ENCODE data around the gene DNAJC22. TPM values are rescaled to one million over a fixed set of nuclear protein-coding genes. Genes with fewer than 3 reads are reported as not detected.

Gene DNAJC22
- total RNA-seq, 1 donor from 2014 or later = 15.3 TPM

DNA sequence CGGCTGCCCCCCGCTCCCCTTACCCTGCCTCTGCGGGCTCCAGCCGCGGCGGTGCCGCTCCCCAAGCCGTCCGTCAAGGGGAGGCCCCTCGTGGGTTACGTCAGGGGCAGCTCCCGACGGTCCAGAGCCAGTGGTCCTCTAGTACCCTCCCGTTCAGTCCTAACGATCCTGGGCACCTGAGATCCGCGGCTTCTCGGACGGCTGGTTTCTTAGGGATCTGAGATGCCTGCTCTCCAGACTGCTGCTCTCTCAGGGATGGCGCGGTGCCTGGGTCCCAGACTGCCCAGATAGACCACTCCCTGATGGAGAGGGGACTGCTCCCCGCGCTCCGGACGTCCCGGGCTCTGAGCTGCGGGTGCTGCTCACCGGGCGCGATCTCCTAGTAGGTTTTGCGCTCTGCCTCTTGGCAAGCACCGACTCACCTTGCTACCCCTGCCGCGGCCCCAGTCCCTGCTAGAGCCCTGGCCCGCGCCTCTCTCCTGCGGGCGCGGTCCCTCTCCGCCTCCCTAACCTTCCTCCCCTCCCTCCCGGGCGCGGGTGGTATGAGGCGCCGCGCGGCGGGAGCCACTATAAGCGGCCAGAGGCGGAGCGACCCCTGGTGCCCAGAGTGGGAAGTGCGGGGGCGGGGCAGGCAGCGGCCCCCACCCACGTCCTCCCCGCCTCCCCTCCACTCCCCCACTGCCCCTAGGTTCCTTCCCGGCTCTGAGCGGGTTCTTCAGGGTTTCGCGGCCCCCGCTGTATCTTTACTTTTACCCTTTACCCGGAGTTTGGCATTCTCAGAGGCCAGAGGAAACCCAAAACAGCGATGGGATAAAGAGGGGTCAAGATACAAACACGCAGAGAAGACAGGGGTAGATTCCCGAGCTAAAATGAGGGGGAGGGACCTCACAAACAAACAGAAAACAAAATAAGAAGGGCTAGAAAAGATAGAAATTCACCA lies 9.8 kb upstream of the DNAJC22 start, which contains the start of gene C1QL4:
Gene C1QL4 (minus strand): TSS at position 544 of the 940 bp plus-strand sequence. CDS start 711 bp downstream, outside the sequence.
- H3K9me3 Mint-ChIP-seq = no peaks in the 10 kb centered on the region
- peak; percentile 82 to 97 for DNase-seq (ENCODE audit: low spot score in 2 of 2, unreplicated experiment in 2 of 2)
- H3K4me1 Mint-ChIP-seq = peaks cover 35% of the 10 kb centered on the region
- H3K36me3 Mint-ChIP-seq = no peaks in the 10 kb centered on the region
- peaks cover 73% of the 10 kb centered on the region for H3K27me3 Mint-ChIP-seq (ENCODE audit: low read depth)
- peak within 1 kb of the TSS; percentile 63 for H3K4me3 Mint-ChIP-seq
- H3K27ac Mint-ChIP-seq = no peak within 1 kb of the TSS
- TF ChIP-seq, protein P1, sequence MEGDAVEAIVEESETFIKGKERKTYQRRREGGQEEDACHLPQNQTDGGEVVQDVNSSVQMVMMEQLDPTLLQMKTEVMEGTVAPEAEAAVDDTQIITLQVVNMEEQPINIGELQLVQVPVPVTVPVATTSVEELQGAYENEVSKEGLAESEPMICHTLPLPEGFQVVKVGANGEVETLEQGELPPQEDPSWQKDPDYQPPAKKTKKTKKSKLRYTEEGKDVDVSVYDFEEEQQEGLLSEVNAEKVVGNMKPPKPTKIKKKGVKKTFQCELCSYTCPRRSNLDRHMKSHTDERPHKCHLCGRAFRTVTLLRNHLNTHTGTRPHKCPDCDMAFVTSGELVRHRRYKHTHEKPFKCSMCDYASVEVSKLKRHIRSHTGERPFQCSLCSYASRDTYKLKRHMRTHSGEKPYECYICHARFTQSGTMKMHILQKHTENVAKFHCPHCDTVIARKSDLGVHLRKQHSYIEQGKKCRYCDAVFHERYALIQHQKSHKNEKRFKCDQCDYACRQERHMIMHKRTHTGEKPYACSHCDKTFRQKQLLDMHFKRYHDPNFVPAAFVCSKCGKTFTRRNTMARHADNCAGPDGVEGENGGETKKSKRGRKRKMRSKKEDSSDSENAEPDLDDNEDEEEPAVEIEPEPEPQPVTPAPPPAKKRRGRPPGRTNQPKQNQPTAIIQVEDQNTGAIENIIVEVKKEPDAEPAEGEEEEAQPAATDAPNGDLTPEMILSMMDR (IDR thresholded peaks at IDR 0.05; ENCODE audit: unreplicated experiment) = peak; percentile 98

DNA sequence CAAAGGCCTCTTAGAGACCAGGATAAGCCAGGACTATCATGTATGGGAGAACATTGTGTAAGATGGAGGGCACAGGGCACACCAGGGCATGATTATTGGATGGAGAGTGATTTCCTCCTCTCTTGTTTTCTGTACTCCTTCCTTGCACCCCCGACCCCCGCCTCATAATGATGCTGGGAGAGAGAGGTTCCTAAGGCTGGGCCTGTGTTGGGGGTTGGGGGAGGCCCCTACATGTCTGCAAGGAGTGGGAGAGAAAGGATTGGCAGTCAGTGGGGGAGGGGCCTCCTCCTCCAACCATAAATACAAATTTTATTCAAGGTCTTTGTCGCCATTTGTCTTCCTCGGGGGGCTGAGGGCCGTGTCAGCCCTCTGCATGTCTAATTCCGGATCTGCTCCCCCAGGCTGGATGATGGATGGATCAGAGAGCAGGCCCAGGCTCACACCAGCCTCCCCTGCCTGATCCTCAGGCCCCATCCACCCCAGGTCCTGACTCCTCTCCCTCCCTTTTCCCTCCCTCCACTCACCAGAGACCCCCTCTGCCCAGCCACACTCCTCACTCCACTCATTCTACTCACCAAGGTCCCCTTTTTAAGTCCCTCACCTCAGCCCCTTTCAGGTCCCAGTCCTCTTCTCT lies 7.7 kb upstream of the DNAJC22 start:
- TF ChIP-seq, protein P1 (IDR thresholded peaks at IDR 0.05; ENCODE audit: unreplicated experiment) = no peak

GRCh38 chr12:49339464-49339861 lies 7.2 kb upstream of the DNAJC22 start:
- Mint-ChIP-seq H3K27me3 (ENCODE audit: low read depth) (peaks cover 95% of the 10 kb centered on the region), H3K4me3 (no peak overlapping the region), H3K4me1 (peaks cover 42% of the 10 kb centered on the region), H3K9me3 (no peaks in the 10 kb centered on the region), H3K27ac (no peak overlapping the region), H3K36me3 (no peaks in the 10 kb centered on the region)
- DNase-seq (ENCODE audit: low spot score in 2 of 2, unreplicated experiment in 2 of 2) = no peak
- TF ChIP-seq, protein P1 (IDR thresholded peaks at IDR 0.05; ENCODE audit: unreplicated experiment) = no peak

More for the DNA sequence above, 7.7 kb upstream of the DNAJC22 start:
- no peak overlapping the region for H3K27ac Mint-ChIP-seq
- peaks cover 40% of the 10 kb centered on the region for H3K4me1 Mint-ChIP-seq
- H3K9me3 Mint-ChIP-seq = no peaks in the 10 kb centered on the region
- peaks cover 92% of the 10 kb centered on the region for H3K27me3 Mint-ChIP-seq (ENCODE audit: low read depth)
- H3K36me3 Mint-ChIP-seq = no peaks in the 10 kb centered on the region
- H3K4me3 Mint-ChIP-seq = no peak overlapping the region
- DNase-seq (ENCODE audit: low spot score in 2 of 2, unreplicated experiment in 2 of 2) = no peak

DNA sequence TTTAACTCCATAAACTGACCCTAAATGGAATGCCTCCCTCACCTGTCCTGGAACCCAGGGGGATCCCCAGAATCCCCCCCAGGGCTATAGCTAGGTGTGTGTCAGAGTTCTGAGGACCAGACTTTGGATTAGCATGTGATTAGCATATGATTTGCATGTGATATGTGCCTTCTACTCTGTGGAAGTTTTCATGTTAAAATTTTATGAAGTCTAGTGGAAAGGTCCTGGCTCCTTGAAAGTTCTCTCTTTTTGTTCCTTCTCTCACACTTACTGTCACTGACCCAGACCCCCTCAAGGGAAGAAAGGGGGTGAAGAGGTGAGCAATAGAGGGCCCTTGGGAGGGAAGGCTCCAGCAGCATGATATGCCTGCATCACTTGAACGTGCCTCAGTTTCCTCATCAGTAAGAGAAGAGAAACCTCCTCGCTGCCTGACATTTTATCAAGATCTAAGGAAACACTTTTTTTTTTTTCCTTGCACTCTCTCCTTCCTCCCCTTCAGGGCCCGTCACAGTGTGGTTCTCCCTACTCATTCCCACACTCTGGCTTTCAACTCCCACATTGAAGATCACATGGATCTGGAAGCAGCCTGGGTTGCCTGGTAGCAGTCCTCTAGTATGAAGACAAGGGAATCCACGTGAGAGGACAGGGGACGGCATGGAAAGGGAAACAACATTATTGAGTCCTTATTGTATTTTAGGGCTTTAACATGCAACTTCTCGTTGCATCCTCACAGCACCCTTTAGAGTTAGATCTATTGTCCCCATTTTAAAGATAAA lies 6.4 kb upstream of the DNAJC22 start:
- H3K27ac Mint-ChIP-seq = no peak overlapping the region
- TF ChIP-seq, protein P1 (IDR thresholded peaks at IDR 0.05; ENCODE audit: unreplicated experiment) = no peak
- peaks cover 94% of the 10 kb centered on the region for H3K27me3 Mint-ChIP-seq (ENCODE audit: low read depth)
- no peak overlapping the region for H3K4me3 Mint-ChIP-seq
- peaks cover 42% of the 10 kb centered on the region for H3K4me1 Mint-ChIP-seq
- H3K36me3 Mint-ChIP-seq = no peaks in the 10 kb centered on the region
- H3K9me3 Mint-ChIP-seq = no peaks in the 10 kb centered on the region
- no peak for DNase-seq (ENCODE audit: low spot score in 2 of 2, unreplicated experiment in 2 of 2)

DNA sequence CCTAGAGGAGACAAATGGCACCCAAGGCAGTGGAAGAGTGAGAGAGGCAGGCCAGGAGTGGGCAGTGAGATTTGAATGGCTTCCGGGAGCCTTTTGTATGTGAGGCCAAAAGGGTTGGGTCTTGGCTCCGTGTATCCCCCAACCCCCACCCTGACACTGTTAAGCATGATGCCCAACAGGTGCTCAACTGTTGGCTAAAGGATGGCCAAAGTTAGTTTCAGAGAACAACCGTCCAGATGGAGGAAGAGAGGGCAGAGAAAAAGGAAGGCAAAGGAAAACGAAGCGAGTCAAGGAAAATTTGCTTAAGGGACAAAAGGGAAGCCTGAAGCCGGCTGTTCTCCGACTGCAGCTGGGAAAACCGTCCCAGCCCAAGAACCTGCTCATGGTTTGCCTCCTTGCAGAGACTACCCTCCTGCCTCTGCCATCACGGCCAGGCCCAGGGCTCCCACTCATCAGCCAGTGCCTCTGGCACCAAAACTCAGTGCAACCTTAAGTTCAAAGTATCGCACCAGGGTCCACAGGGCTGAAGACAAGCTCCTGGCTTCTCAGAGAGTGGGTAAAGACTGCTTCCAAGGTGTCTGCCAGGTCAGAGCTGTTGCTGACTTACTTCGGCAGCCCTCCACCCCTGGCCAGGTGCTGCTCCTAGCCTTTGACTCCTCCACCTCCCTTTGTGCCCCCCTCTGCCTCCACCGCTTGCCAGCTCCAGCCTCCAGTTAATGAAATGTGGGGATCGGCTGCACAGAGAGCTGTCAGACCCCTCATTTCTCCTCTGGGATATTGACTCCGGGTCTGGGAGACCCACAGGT lies 5.5 kb upstream of the DNAJC22 start:
- H3K36me3 Mint-ChIP-seq = no peaks in the 10 kb centered on the region
- H3K27me3 Mint-ChIP-seq (ENCODE audit: low read depth) = peaks cover 96% of the 10 kb centered on the region
- TF ChIP-seq, protein P1 (IDR thresholded peaks at IDR 0.05; ENCODE audit: unreplicated experiment) = no peak
- H3K4me3 Mint-ChIP-seq = no peak overlapping the region
- H3K9me3 Mint-ChIP-seq = no peaks in the 10 kb centered on the region
- DNase-seq (ENCODE audit: low spot score in 2 of 2, unreplicated experiment in 2 of 2) = no peak
- peaks cover 48% of the 10 kb centered on the region for H3K4me1 Mint-ChIP-seq
- H3K27ac Mint-ChIP-seq = no peak overlapping the region
